K562 (cell line): ENCODE results near the gene PPL. TPM values are rescaled to one million over a fixed set of nuclear protein-coding genes. Genes with fewer than 3 reads are reported as not detected.

ENCODE experiments used
- ATAC-seq: fragments of 200-7000 bp; cut with Tn5 transposase; 3 replicates; pipeline ENCODE4 v1.9.1; 2020; ENCODE audit warnings: moderate library complexity
- BruUV-seq: library from RNA; stranded (reverse); fragments of 400-500 nt; replicated peaks from 2 replicates; lab custom pipeline; 2021; lab: Mats Ljungman, UMichigan
- CTCF ChIA-PET: fragments of 300-600 bp; formaldehyde crosslinking; extraction: SDS; loops from one replicate; lab custom pipeline; 2021; ENCODE audit warnings: low intra/inter-chr PET ratio; lab: Yijun Ruan, JAX
- POLR2A ChIA-PET: fragments of 300-600, 350-650 bp; sonication (Branson Sonifier 250); formaldehyde crosslinking; extraction: SDS; loops from one replicate; lab custom pipeline; 2021; ENCODE audit warnings: antibody characterized with exemption, inconsistent platforms; lab: Yijun Ruan, JAX
- DNase-seq, 4 experiments: peaks; one replicate each; pipeline versions ENCODE4 v3.0.0 to v3.0.0-alpha.2; 2011 to 2018; ENCODE audit warnings: low spot score in 3 of 4, mixed read lengths in 3 of 4; ENCODE audit errors: extremely low read depth in 1 of 4
- FAIRE-seq: peaks from 2 replicates; lab custom pipeline; 2011; peaks lifted over from hg19 to GRCh38; lab: Jason Lieb, UNC
- H2AFZ ChIP-seq: 2 replicates; pipeline ENCODE4 v1.6.0; 2011; ENCODE audit warnings: low read depth, low read length, control low read depth, inconsistent platforms
- H3K27ac ChIP-seq: fragments of 200-600 bp; 3 replicates; pipeline ENCODE4 v1.8.0; 2011; ENCODE audit warnings: low read depth, mild to moderate bottlenecking, control low read depth, inconsistent platforms, low read length, moderate library complexity, mixed read lengths; ENCODE audit errors: extremely low read depth
- H3K27me3 ChIP-seq, 2 experiments: fragments of 300-600 bp in 1 of 2; 2 replicates in 1 of 2; 3 replicates in 1 of 2; pipeline versions ENCODE4 v1.6.0 to v1.8.0; 2011; ENCODE audit warnings: inconsistent platforms in 2 of 2, low read length in 2 of 2, mild to moderate bottlenecking in 1 of 2, mixed read lengths in 1 of 2, moderate library complexity in 1 of 2; ENCODE audit not compliant: control insufficient read depth in 2 of 2, insufficient read depth in 2 of 2
- H3K36me3 ChIP-seq: fragments of 300-600 bp; 3 replicates; pipeline ENCODE4 v1.8.0; 2011; ENCODE audit warnings: mild to moderate bottlenecking, low read length, inconsistent platforms; ENCODE audit not compliant: control insufficient read depth, insufficient read depth
- H3K4me1 ChIP-seq, 2 experiments: fragments of 200-600 bp in 1 of 2; replicated peaks in 1 of 2; 2 replicates in 1 of 2; 3 replicates in 1 of 2; pipeline versions ENCODE4 v1.5.1 to v1.8.0; 2011; ENCODE audit warnings: inconsistent platforms in 2 of 2, low read length in 2 of 2, mild to moderate bottlenecking in 1 of 2, mixed read lengths in 1 of 2, moderate library complexity in 1 of 2; ENCODE audit not compliant: control insufficient read depth in 2 of 2, insufficient read depth in 2 of 2
- H3K4me2 ChIP-seq: 2 replicates; pipeline ENCODE4 v1.6.1; 2011; ENCODE audit warnings: low read length, control low read depth, inconsistent platforms, mixed read lengths; ENCODE audit not compliant: insufficient read depth
- H3K4me3 ChIP-seq: fragments of 200-600 bp; sonication (generic), shearing (Covaris generic); 2 replicates; pipeline ENCODE4 v1.5.1; 2016; ENCODE audit warnings: control low read depth, inconsistent platforms
- H3K79me2 ChIP-seq: fragments of 200-600 bp; 3 replicates; pipeline ENCODE4 v1.8.0; 2011; ENCODE audit warnings: low read length, inconsistent platforms; ENCODE audit not compliant: control insufficient read depth, insufficient read depth
- H3K9ac ChIP-seq, 2 experiments: 2 replicates each; pipeline versions ENCODE4 v1.6.0 to v1.6.1; 2011; ENCODE audit warnings: low read depth in 2 of 2, low read length in 2 of 2, control low read depth in 1 of 2, inconsistent platforms in 1 of 2, mild to moderate bottlenecking in 1 of 2, mixed read lengths in 1 of 2; ENCODE audit not compliant: insufficient read depth in 1 of 2
- H3K9me1 ChIP-seq: one replicate; pipeline ENCODE4 v1.6.0; 2011; ENCODE audit warnings: inconsistent platforms, mild to moderate bottlenecking, low read length, moderate library complexity; ENCODE audit not compliant: control insufficient read depth, insufficient read depth
- H3K9me3 ChIP-seq: replicated peaks from 2 replicates; pipeline ENCODE4 v1.5.1; 2011; ENCODE audit warnings: low read depth, low read length, inconsistent platforms; ENCODE audit not compliant: control insufficient read depth, insufficient read depth
- H4K20me1 ChIP-seq: replicated peaks from 2 replicates; pipeline ENCODE4 v1.6.1; 2011; ENCODE audit warnings: low read length, inconsistent platforms, mixed read lengths; ENCODE audit not compliant: control insufficient read depth, insufficient read depth
- ELF4 ChIP-seq: fragments of 450-650 bp; formaldehyde crosslinking; IDR thresholded peaks from 2 replicates; pipeline ENCODE4 v1.4.0; 2022; ENCODE audit warnings: missing genetic modification characterization
- ESRRA ChIP-seq: fragments of 450-650 bp; IDR thresholded peaks from 2 replicates; pipeline ENCODE4 v1.6.1; 2014; ENCODE audit warnings: low read depth, mild to moderate bottlenecking, moderate library complexity, borderline replicate concordance
- EZH2 ChIP-seq: IDR thresholded peaks from 2 replicates; pipeline ENCODE4 v1.6.1; 2012; ENCODE audit warnings: low read depth, mild to moderate bottlenecking, inconsistent platforms, low read length, borderline replicate concordance
- LEF1 ChIP-seq: fragments of 450-650 bp; IDR thresholded peaks from 2 replicates; pipeline ENCODE4 v1.6.1; 2016; ENCODE audit warnings: mild to moderate bottlenecking
- NCOA4 ChIP-seq: fragments of 450-650 bp; IDR thresholded peaks from 2 replicates; pipeline ENCODE4 v1.6.1; 2018; ENCODE audit warnings: mild to moderate bottlenecking; ENCODE audit not compliant: partially characterized antibody
- NFIC ChIP-seq: fragments of 450-650 bp; IDR thresholded peaks from 2 replicates; pipeline ENCODE4 v1.6.1; 2017; ENCODE audit warnings: mild to moderate bottlenecking, inconsistent platforms
- PHF20 ChIP-seq: fragments of 450-650 bp; IDR thresholded peaks from 2 replicates; pipeline ENCODE4 v1.6.1; 2018; ENCODE audit not compliant: partially characterized antibody
- RBM17 ChIP-seq: fragments of 200-400 bp; formaldehyde crosslinking; IDR thresholded peaks from 2 replicates; pipeline ENCODE4 v1.6.1; 2017; ENCODE audit warnings: low read depth, mild to moderate bottlenecking, low read length, borderline replicate concordance
- RBM25 ChIP-seq: fragments of 200-400 bp; formaldehyde crosslinking; IDR thresholded peaks from 2 replicates; pipeline ENCODE4 v1.6.1; 2018; ENCODE audit warnings: low read length, low read depth, moderate library complexity; ENCODE audit not compliant: severe bottlenecking
- SMC3 ChIP-seq: conservative IDR thresholded peaks from 2 replicates; pipeline ENCODE4 v1.6.1; 2011; ENCODE audit warnings: low read depth, low read length, improper control_type of control experiment; ENCODE audit not compliant: insufficient read depth
- ZFX ChIP-seq: sonication (generic); formaldehyde crosslinking; IDR thresholded peaks from 2 replicates; pipeline ENCODE4 v1.8.0; 2022; ENCODE audit warnings: mild to moderate bottlenecking, missing genetic modification reagents, moderate library complexity
- WGBS: fragments of 100-300 bp; shearing (Covaris generic); methylation state at CpG from one replicate; pipeline ENCODE4 v1.1.6; 2016; ENCODE audit warnings: low coverage, mixed read lengths; ENCODE audit not compliant: insufficient coverage; ENCODE audit errors: missing lambda C conversion rate; 5-methylcytosine and 5-hydroxymethylcytosine counted together
- in situ Hi-C: fragments of 300-500 bp; cut with MboI; formaldehyde crosslinking; loops from 4 replicates; pipeline ENCODE4 v1.15.0; 2018; ENCODE audit warnings: inconsistent platforms, mixed read lengths
- intact Hi-C: fragments of 100-400 bp; cut with micrococcal nuclease; formaldehyde crosslinking; loops from 2 replicates; pipeline ENCODE4 v1.14.2; 2022
- polyA plus RNA-seq, 8 experiments: library from polyadenylated mRNA; depleted of rRNA in 4 of 8; stranded (reverse) in 5 of 8; unstranded in 3 of 8; fragments of >200 nt; fragmentation: Nextera tagmentation in 2 of 8; fragmentation: Illumina TruSeq in 1 of 8; extraction: Ambion mirVana in 2 of 8; extraction: Trizol in 1 of 8; gene quantifications; 2 replicates each; pipeline versions ENCODE4 v1.2.1 to v1.2.3, GENCODE V29; 2011 to 2014; ENCODE audit warnings: inconsistent platforms in 1 of 8, missing spikeins in 1 of 8
- total RNA-seq, 7 experiments: library from RNA; depleted of rRNA in 6 of 7; stranded (reverse); fragments of >200 nt in 6 of 7; fragmentation: Illumina TruSeq in 2 of 7; extraction: Trizol in 2 of 7; gene quantifications; 2 replicates each; pipeline versions ENCODE4 v1.2.1 to v1.2.3, GENCODE V29; 2011 to 2021; ENCODE audit warnings: low replicate concordance in 1 of 7
- TF ChIP-seq, protein P1 (sequence below): fragments of 250-450 bp; sonication (Bioruptor Pico); IDR thresholded peaks from 2 replicates; pipeline ENCODE4 v1.8.0; 2022; ENCODE audit warnings: inconsistent platforms, mild to moderate bottlenecking, moderate library complexity, borderline replicate concordance
- TF ChIP-seq, protein P2 (sequence below), 2 experiments: fragments of 450-650 bp; IDR thresholded peaks; 2 replicates each; pipeline ENCODE4 v1.6.1; 2018; ENCODE audit warnings: mild to moderate bottlenecking in 2 of 2, low read depth in 1 of 2; ENCODE audit not compliant: partially characterized antibody in 2 of 2

Gene PPL
- total and polyA plus RNA-seq, 9 of the 15 experiments (the other 6 are each of a cell fraction or from before 2014, with no cell fraction given): 0.01 to 0.15 (median 0.07) TPM; not detected in 3

DNA sequence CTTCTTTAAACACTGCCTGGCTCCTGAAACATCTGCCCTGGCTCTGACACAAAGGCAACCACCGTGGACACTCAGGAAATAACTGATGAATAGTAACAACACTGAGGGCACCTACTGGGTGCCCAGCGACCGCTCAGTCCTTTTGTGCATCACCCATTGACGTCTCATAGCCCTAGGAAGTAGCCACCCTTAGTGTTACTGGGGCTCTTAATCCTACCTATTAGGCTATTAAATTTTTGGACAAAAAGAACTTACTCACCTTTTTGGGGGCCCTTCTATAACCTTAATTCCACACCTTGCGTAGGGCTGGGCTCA lies 11.7 kb downstream of the PPL start:
- in situ Hi-C loops: no loop called here
- H4K20me1 ChIP-seq: no peaks in the 10 kb centered on the region
- intact Hi-C loops: no loop called here
- 6% methylated on average over 5 of the region's 5 CpGs for WGBS
- no TSS peak for BruUV-seq
- no peaks in the 10 kb centered on the region for H3K9me1 ChIP-seq
- no peak overlapping the region for H3K4me3 ChIP-seq
- FAIRE-seq: no peak
- H3K79me2 ChIP-seq: no peaks in the 10 kb centered on the region
- ChIA-PET POLR2A (no interaction called here), CTCF (no interaction called here)
- peaks cover 0 to 5% of the 10 kb centered on the region in 2 experiments; a peak in 2 of 5 replicates for H3K4me1 ChIP-seq
- H3K9ac ChIP-seq: no peak overlapping the region
- TF ChIP-seq ZFX (CRISPR knock-in tag) (no peak), SMC3 (no peak), RBM17 (no peak), ESRRA (no peak), EZH2 (no peak), NFIC (no peak), ELF4 (CRISPR knock-in tag) (no peak), PHF20 (no peak), NCOA4 (no peak), LEF1 (no peak), RBM25 (no peak)
- TF ChIP-seq, protein P1, sequence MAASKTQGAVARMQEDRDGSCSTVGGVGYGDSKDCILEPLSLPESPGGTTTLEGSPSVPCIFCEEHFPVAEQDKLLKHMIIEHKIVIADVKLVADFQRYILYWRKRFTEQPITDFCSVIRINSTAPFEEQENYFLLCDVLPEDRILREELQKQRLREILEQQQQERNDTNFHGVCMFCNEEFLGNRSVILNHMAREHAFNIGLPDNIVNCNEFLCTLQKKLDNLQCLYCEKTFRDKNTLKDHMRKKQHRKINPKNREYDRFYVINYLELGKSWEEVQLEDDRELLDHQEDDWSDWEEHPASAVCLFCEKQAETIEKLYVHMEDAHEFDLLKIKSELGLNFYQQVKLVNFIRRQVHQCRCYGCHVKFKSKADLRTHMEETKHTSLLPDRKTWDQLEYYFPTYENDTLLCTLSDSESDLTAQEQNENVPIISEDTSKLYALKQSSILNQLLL (CRISPR knock-in tag): no peak
- TF ChIP-seq, protein P2, sequence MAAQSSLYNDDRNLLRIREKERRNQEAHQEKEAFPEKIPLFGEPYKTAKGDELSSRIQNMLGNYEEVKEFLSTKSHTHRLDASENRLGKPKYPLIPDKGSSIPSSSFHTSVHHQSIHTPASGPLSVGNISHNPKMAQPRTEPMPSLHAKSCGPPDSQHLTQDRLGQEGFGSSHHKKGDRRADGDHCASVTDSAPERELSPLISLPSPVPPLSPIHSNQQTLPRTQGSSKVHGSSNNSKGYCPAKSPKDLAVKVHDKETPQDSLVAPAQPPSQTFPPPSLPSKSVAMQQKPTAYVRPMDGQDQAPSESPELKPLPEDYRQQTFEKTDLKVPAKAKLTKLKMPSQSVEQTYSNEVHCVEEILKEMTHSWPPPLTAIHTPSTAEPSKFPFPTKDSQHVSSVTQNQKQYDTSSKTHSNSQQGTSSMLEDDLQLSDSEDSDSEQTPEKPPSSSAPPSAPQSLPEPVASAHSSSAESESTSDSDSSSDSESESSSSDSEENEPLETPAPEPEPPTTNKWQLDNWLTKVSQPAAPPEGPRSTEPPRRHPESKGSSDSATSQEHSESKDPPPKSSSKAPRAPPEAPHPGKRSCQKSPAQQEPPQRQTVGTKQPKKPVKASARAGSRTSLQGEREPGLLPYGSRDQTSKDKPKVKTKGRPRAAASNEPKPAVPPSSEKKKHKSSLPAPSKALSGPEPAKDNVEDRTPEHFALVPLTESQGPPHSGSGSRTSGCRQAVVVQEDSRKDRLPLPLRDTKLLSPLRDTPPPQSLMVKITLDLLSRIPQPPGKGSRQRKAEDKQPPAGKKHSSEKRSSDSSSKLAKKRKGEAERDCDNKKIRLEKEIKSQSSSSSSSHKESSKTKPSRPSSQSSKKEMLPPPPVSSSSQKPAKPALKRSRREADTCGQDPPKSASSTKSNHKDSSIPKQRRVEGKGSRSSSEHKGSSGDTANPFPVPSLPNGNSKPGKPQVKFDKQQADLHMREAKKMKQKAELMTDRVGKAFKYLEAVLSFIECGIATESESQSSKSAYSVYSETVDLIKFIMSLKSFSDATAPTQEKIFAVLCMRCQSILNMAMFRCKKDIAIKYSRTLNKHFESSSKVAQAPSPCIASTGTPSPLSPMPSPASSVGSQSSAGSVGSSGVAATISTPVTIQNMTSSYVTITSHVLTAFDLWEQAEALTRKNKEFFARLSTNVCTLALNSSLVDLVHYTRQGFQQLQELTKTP (IDR thresholded peaks at IDR 0.05; ENCODE audit: low read depth in 1 of 2, partially characterized antibody in 2 of 2): no peak
- H3K27ac ChIP-seq: no peak overlapping the region
- no peak for ATAC-seq
- no peak overlapping the region for H3K4me2 ChIP-seq
- peaks cover 25 to 57% of the 10 kb centered on the region in 2 experiments for H3K27me3 ChIP-seq
- no peaks in the 10 kb centered on the region for H3K36me3 ChIP-seq
- DNase-seq: no peak
- no peaks in the 10 kb centered on the region; the same call in 1 of the 2 replicates for H3K9me3 ChIP-seq
- no peak overlapping the region for H2AFZ ChIP-seq
